ENCODE data around the gene KCNAB2.
A peak's percentile ranks its signal among the peaks of the same experiment; 100 is the strongest.

Gene KCNAB2

GRCh38 chr1:6144647-6145395 is 99.1 kb downstream of the KCNAB2 start:
- no peak for DNase-seq (ENCODE audit: low read depth in 2 of 2, low spot score in 1 of 2)

GRCh38 chr1:6145396-6145750 is 99.7 kb downstream of the KCNAB2 start:
- DNase-seq (ENCODE audit: low read depth in 2 of 2, low spot score in 1 of 2) = no peak

GRCh38 chr1:6145864-6146410 is 100.2 kb downstream of the KCNAB2 start:
- DNase-seq (ENCODE audit: low read depth in 2 of 2, low spot score in 1 of 2) = no peak

DNA sequence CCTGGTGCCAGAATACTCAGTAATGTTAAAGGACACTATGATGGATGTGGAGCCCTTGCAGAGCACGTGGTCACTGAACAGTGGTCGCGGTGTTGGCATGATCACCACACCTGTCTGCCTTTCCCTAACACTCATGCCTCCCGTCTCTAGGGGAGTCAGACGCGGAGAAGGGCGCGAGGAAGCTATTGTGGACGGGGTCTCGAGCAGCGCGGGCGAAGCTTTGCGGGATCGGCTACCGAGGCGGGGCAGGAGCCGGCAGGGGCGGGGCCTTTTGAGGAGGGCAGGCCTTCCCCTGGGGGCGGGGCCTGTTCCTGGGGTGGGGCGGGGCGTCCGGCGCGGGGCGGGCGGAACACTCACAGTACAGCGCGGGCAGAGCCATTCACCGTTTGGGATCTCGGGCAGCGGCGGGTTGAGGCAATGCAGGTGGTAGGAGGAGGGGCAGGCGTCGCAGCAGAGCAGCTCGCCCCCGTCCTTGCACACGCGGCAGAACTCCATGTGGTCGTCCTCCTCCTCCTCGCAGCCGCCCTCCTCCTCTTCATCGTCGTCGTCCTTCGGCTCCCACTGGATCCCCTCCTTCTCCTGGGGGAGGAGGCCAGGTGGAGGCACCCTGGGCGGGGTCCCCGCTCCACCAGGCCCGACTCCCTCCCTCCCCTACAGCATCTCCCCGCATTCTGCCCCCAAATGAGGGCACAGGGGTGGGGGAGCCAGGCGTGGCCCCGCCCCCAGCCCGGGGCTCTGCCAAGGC is 103.0 kb downstream of the KCNAB2 start:
- peak; percentile 16 to 44 for DNase-seq (ENCODE audit: low read depth in 2 of 2, low spot score in 1 of 2)

DNA sequence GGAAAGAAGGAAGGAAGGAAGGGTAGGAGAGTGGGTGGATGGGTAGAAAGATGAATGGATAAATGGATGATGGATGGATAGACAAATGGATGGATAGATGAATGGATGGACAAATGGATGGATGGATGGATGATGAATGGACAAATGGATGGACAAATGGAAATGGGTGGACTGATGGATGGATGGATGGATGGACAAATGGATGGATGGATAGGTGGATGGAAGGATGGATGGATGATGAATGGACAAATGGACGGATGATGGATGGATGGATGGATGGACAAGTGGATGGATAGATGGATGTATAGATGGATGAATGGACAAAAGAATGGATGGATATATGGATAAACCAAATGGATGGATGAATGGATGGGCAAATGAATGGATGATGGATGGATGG is 103.9 kb downstream of the KCNAB2 start:
- DNase-seq (ENCODE audit: low read depth in 2 of 2, low spot score in 1 of 2) = no peak

DNA sequence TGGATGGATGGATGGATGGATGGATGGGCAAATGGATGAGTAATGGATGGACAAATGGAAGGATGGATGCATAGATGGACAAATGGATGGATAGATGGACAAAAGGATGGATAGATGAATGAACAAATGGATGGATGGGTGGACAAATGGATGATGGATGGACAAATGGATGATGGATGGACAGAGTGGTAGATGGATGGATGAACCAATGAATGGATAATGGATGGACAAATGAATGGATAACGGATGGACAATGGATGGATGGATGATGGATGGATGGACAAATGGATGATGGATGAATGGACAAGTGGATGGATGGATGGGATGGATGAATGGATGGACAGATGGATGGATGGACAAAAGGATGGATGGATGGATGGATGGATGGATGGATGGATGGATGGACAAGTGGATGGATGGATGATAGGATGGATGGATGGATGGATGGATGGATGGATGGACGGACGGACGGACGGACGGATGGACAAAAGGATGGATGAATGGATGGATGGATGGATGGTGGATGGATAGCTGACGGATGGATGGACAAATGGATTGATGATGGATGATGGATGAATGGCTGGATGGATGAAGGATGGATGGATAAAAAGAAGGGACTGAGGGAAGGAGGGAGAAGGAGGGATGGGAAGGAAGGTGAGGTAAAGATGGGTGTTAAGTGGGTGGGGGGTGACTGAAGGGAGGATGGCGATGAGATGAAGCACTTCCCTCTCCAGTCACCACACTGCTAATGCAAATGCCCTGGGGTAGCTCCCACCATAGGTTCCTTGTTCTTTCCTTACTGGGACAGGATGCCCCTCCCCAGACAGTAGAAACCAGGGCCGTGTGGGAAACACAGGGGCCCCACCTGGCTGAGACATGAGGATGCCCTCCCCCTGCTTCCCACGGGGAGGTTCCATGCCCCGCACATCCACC is 104.6 kb downstream of the KCNAB2 start:
- DNase-seq (ENCODE audit: low read depth in 2 of 2, low spot score in 1 of 2) = no peak
